ENCODE measurements around the gene STX16.

The STX16 gene

GRCh38 chr20:58660855-58661597 is 9.9 kb downstream of the STX16 start:
- DNase-seq = no peak
- TF ChIP-seq GATA1 (IDR thresholded peaks at IDR 0.05; ENCODE audit: low read depth, low read length) (no peak), POLR2A (IDR thresholded peaks at IDR 0.05; ENCODE audit: low read length) (no peak)

GRCh38 chr20:58661598-58662473 is 10.8 kb downstream of the STX16 start:
- DNase-seq = no peak
- no peak for TF ChIP-seq GATA1 (IDR thresholded peaks at IDR 0.05; ENCODE audit: low read depth, low read length)
- TF ChIP-seq POLR2A (IDR thresholded peaks at IDR 0.05; ENCODE audit: low read length) = no peak

- TF ChIP-seq GATA1 (IDR thresholded peaks at IDR 0.05; ENCODE audit: low read depth, low read length) = no peak
- TF ChIP-seq POLR2A (IDR thresholded peaks at IDR 0.05; ENCODE audit: low read length) = no peak
- no peak for DNase-seq
These were observed 13.2 kb downstream of the STX16 start for GRCh38 chr20:58664331-58664730.

- no peak for TF ChIP-seq GATA1 (IDR thresholded peaks at IDR 0.05; ENCODE audit: low read depth, low read length)
- no peak for TF ChIP-seq POLR2A (IDR thresholded peaks at IDR 0.05; ENCODE audit: low read length)
- no peak for DNase-seq
These were observed 13.8 kb downstream of the STX16 start for GRCh38 chr20:58664883-58665282.

- TF ChIP-seq GATA1 (IDR thresholded peaks at IDR 0.05; ENCODE audit: low read depth, low read length) (no peak), POLR2A (IDR thresholded peaks at IDR 0.05; ENCODE audit: low read length) (no peak)
- no peak for DNase-seq
These were observed 14.5 kb downstream of the STX16 start for GRCh38 chr20:58665606-58666005.

- no peak for DNase-seq
- TF ChIP-seq POLR2A (IDR thresholded peaks at IDR 0.05; ENCODE audit: low read length) = no peak
- TF ChIP-seq GATA1 (IDR thresholded peaks at IDR 0.05; ENCODE audit: low read depth, low read length) = no peak
These were observed 15.6 kb downstream of the STX16 start for GRCh38 chr20:58666702-58667101.

GRCh38 chr20:58667975-58668374 is 16.9 kb downstream of the STX16 start:
- no peak for DNase-seq
- TF ChIP-seq POLR2A (IDR thresholded peaks at IDR 0.05; ENCODE audit: low read length) = no peak
- TF ChIP-seq GATA1 (IDR thresholded peaks at IDR 0.05; ENCODE audit: low read depth, low read length) = no peak

- DNase-seq = no peak
- TF ChIP-seq GATA1 (IDR thresholded peaks at IDR 0.05; ENCODE audit: low read depth, low read length) = no peak
- TF ChIP-seq POLR2A (IDR thresholded peaks at IDR 0.05; ENCODE audit: low read length) = no peak
These were observed 17.8 kb downstream of the STX16 start for GRCh38 chr20:58668901-58669286.

- TF ChIP-seq GATA1 (IDR thresholded peaks at IDR 0.05; ENCODE audit: low read depth, low read length) (no peak), POLR2A (IDR thresholded peaks at IDR 0.05; ENCODE audit: low read length) (no peak)
- no peak for DNase-seq
These were observed 18.4 kb downstream of the STX16 start for GRCh38 chr20:58669287-58670006.

GRCh38 chr20:58670102-58670501 is 19.0 kb downstream of the STX16 start:
- no peak for DNase-seq
- no peak for TF ChIP-seq GATA1 (IDR thresholded peaks at IDR 0.05; ENCODE audit: low read depth, low read length)

- TF ChIP-seq POLR2A (IDR thresholded peaks at IDR 0.05; ENCODE audit: low read length) (no peak), GATA1 (IDR thresholded peaks at IDR 0.05; ENCODE audit: low read depth, low read length) (no peak)
- DNase-seq = no peak
These were observed 19.6 kb downstream of the STX16 start for GRCh38 chr20:58670659-58671058.

GRCh38 chr20:58673119-58673518 is 22.0 kb downstream of the STX16 start:
- no peak for DNase-seq
- TF ChIP-seq GATA1 (IDR thresholded peaks at IDR 0.05; ENCODE audit: low read depth, low read length) (no peak), POLR2A (IDR thresholded peaks at IDR 0.05; ENCODE audit: low read length) (no peak)

- TF ChIP-seq GATA1 (IDR thresholded peaks at IDR 0.05; ENCODE audit: low read depth, low read length) (no peak), POLR2A (IDR thresholded peaks at IDR 0.05; ENCODE audit: low read length) (no peak)
- DNase-seq = no peak
These were observed 24.1 kb downstream of the STX16 start for GRCh38 chr20:58675146-58675584.

- no peak for TF ChIP-seq POLR2A (IDR thresholded peaks at IDR 0.05; ENCODE audit: low read length)
- no peak for TF ChIP-seq GATA1 (IDR thresholded peaks at IDR 0.05; ENCODE audit: low read depth, low read length)
These were observed 24.6 kb downstream of the STX16 start for GRCh38 chr20:58675641-58676040.

More at GRCh38 chr20:58675641-58676040, 24.6 kb downstream of the STX16 start:
- DNase-seq = no peak
